ENCODE data around the gene ZNF544. TPM values are rescaled to one million over a fixed set of nuclear protein-coding genes. Genes with fewer than 3 reads are reported as not detected.

ZNF544 gene
- 72.0 TPM for total RNA-seq

DNA sequence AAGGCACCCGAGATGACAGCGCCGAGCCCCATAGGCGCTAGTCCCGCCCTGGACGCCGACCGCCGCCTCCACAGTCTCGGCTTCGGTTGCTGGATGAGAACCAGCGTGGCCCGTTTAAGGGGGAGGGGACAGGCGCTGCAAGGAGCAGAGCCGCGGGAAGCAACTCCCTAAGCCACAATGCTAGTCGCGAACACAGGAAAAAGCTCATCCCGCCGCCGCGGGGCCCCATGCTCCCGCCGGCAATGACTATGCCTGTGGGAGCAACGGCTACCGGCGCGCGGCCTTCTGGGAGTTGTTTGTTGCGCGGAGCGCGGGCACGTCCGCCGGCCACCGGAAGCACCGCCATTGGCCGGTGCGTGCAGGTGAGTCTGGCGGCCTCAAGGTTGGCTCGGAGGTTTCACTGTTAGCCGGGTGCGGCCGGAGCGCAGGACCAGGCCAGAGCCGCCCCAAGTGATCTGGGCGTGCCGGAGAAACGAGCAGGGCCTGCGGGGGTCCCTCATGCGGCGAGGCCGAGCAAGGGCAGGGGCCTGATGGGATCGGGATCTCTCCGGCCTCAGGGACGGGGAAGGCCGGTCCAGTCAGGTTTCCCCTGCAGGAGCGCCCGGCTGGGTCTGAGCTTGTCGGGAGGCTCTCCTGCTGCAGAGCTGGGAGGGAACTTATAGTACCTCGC, at the start of gene ZNF544:
Gene ZNF544, plus strand, starts transcription at position 330 of the 670 bp plus-strand sequence. CDS start 15,110 bp downstream, outside the sequence.

GRCh38 chr19:58182989-58183816, 45.5 kb upstream of the ZNF544 start, which contains the start of gene ZNF274:
Gene ZNF274 (plus strand): TSS chr19:58183061. CDS start chr19:58183966, 905 bp downstream.

GRCh38 chr19:58278541-58279041, 49.9 kb downstream of the ZNF544 start, which contains the start of gene ZNF8:
Gene ZNF8 (plus strand): TSS chr19:58278955. CDS start chr19:58279082, 127 bp downstream.

GRCh38 chr19:58305065-58305931, 76.6 kb downstream of the ZNF544 start, which contains the start of gene ERVK3-1:
Gene ERVK3-1 (plus strand): TSS chr19:58305377. CDS start chr19:58312169, 6,792 bp downstream.

Other genes with a start within 250 kb of the ZNF544 start
- gene ZNF606, start 226.1 kb upstream of the ZNF544 start, total RNA-seq = 65.1 TPM
- 0.94 TPM for gene ZSCAN1, start 194.9 kb upstream of the ZNF544 start, total RNA-seq
- gene ZNF135, start 169.6 kb upstream of the ZNF544 start, total RNA-seq = 40.4 TPM
- gene ZSCAN18, start 130.7 kb upstream of the ZNF544 start, total RNA-seq = 117 TPM
- 28.5 TPM for gene ZNF329, start 78.1 kb upstream of the ZNF544 start, total RNA-seq
- 43.8 TPM for gene ZNF274, start 45.9 kb upstream of the ZNF544 start, total RNA-seq
- 27.5 TPM for gene ZNF8, start 50.0 kb downstream of the ZNF544 start, total RNA-seq
- gene ERVK3-1, start 76.5 kb downstream of the ZNF544 start, total RNA-seq = 49.8 TPM
- gene ZSCAN22, start 98.1 kb downstream of the ZNF544 start, total RNA-seq = 4.4 TPM
- 4.1 TPM for gene A1BG, start 124.6 kb downstream of the ZNF544 start, total RNA-seq
- gene ZNF497, start 133.8 kb downstream of the ZNF544 start, total RNA-seq = 8.1 TPM
- 1.6 TPM for gene ZNF837, start 152.1 kb downstream of the ZNF544 start, total RNA-seq
- gene RPS5, start 158.4 kb downstream of the ZNF544 start, total RNA-seq = 1,498 TPM
- gene RNF225, start 166.7 kb downstream of the ZNF544 start, total RNA-seq = not detected
- 27.9 TPM for gene ZNF584, start 179.7 kb downstream of the ZNF544 start, total RNA-seq
- gene ZNF132, start 211.2 kb downstream of the ZNF544 start, total RNA-seq = 21.0 TPM
- 21.9 TPM for gene ZNF324B, start 222.7 kb downstream of the ZNF544 start, total RNA-seq
- 34.1 TPM for gene ZNF324, start 238.2 kb downstream of the ZNF544 start, total RNA-seq
- 16.0 TPM for gene ZNF446, start 247.4 kb downstream of the ZNF544 start, total RNA-seq